Mesenchymal stem cell (in vitro differentiated cells and primary cell): ENCODE results near the gene BABAM1.
A peak's percentile ranks its signal among the peaks of the same experiment; 100 is the strongest.

ENCODE experiments used
- DNase-seq: peaks from one replicate; pipeline ENCODE4 v3.0.0-alpha.2; 2013
- H2AFZ ChIP-seq: one replicate; pipeline ENCODE4 v1.6.1; 2013; ENCODE audit warnings: low read depth, mild to moderate bottlenecking, control low read depth, inconsistent platforms, low read length, moderate library complexity
- H2AK5ac ChIP-seq: 2 replicates; pipeline ENCODE4 v1.6.1; 2013; ENCODE audit warnings: low read length, moderate library complexity, mild to moderate bottlenecking, inconsistent platforms; ENCODE audit not compliant: severe bottlenecking
- H2BK120ac ChIP-seq: one replicate; pipeline ENCODE4 v1.6.1; 2013; ENCODE audit warnings: low read depth, mild to moderate bottlenecking, inconsistent platforms, low read length, moderate library complexity
- H2BK12ac ChIP-seq, 2 experiments: one replicate each; pipeline ENCODE4 v1.6.1; 2013; ENCODE audit warnings: inconsistent platforms in 2 of 2, low read length in 2 of 2, mild to moderate bottlenecking in 2 of 2, moderate library complexity in 2 of 2, control low read depth in 1 of 2
- H2BK15ac ChIP-seq: one replicate; pipeline ENCODE4 v1.6.1; 2013; ENCODE audit warnings: mild to moderate bottlenecking, low read depth, inconsistent platforms; ENCODE audit not compliant: poor library complexity, severe bottlenecking
- H2BK5ac ChIP-seq: 2 replicates; pipeline ENCODE4 v1.6.1; 2013; ENCODE audit warnings: low read depth, mild to moderate bottlenecking, low read length, control low read depth, inconsistent platforms; ENCODE audit not compliant: poor library complexity, severe bottlenecking
- H3K14ac ChIP-seq, 2 experiments: one replicate each; pipeline ENCODE4 v1.6.1; 2013; ENCODE audit warnings: inconsistent platforms in 2 of 2, low read length in 2 of 2, control low read depth in 1 of 2, mild to moderate bottlenecking in 1 of 2, moderate library complexity in 1 of 2
- H3K18ac ChIP-seq, 2 experiments: one replicate each; pipeline ENCODE4 v1.6.1; 2013; ENCODE audit warnings: inconsistent platforms in 2 of 2, low read length in 2 of 2, control low read depth in 1 of 2, low read depth in 1 of 2, mild to moderate bottlenecking in 1 of 2
- H3K23ac ChIP-seq, 2 experiments: one replicate each; pipeline ENCODE4 v1.6.1; 2013; ENCODE audit warnings: inconsistent platforms in 2 of 2, low read length in 2 of 2, mild to moderate bottlenecking in 2 of 2, moderate library complexity in 2 of 2, control low read depth in 1 of 2
- H3K27ac ChIP-seq: 2 replicates; pipeline ENCODE4 v1.5.1; 2013; ENCODE audit warnings: mild to moderate bottlenecking, moderate library complexity, low read length, control low read depth, inconsistent platforms; ENCODE audit not compliant: poor library complexity, severe bottlenecking
- H3K27me3 ChIP-seq, 2 experiments: 2 replicates each; pipeline versions ENCODE4 v1.6.1 to v1.7.0; 2013; ENCODE audit warnings: low read length in 2 of 2, mild to moderate bottlenecking in 2 of 2, moderate library complexity in 2 of 2, control low read depth in 1 of 2, inconsistent platforms in 1 of 2; ENCODE audit not compliant: control insufficient read depth in 1 of 2, insufficient read depth in 1 of 2
- H3K36me3 ChIP-seq, 2 experiments: 2 replicates each; pipeline versions ENCODE4 v1.6.1 to v1.7.0; 2013; ENCODE audit warnings: low read length in 2 of 2, control low read depth in 1 of 2, inconsistent platforms in 1 of 2, low read depth in 1 of 2, mild to moderate bottlenecking in 1 of 2; ENCODE audit not compliant: insufficient read depth in 2 of 2, control insufficient read depth in 1 of 2
- H3K4ac ChIP-seq, 2 experiments: one replicate each; pipeline ENCODE4 v1.6.1; 2013; ENCODE audit warnings: inconsistent platforms in 2 of 2, low read length in 2 of 2, mild to moderate bottlenecking in 2 of 2, moderate library complexity in 2 of 2, control low read depth in 1 of 2, low read depth in 1 of 2
- H3K4me1 ChIP-seq: 2 replicates; pipeline ENCODE4 v1.6.1; 2013; ENCODE audit warnings: low read depth, low read length, control low read depth; ENCODE audit not compliant: control insufficient read depth, insufficient read depth
- H3K4me2 ChIP-seq: 2 replicates; pipeline ENCODE4 v1.6.1; 2013; ENCODE audit warnings: low read length, mild to moderate bottlenecking, inconsistent platforms; ENCODE audit not compliant: poor library complexity, severe bottlenecking
- H3K4me3 ChIP-seq, 2 experiments: 2 replicates each; pipeline versions ENCODE4 v1.5.1 to v1.7.0; 2013; ENCODE audit warnings: low read length in 2 of 2, mild to moderate bottlenecking in 2 of 2, control low read depth in 1 of 2, low read depth in 1 of 2; ENCODE audit not compliant: insufficient read depth in 1 of 2
- H3K79me1 ChIP-seq: replicated peaks from 2 replicates; pipeline ENCODE4 v1.6.1; 2013; ENCODE audit warnings: mild to moderate bottlenecking, control low read depth, low read length, inconsistent platforms; ENCODE audit not compliant: poor library complexity, severe bottlenecking
- H3K9ac ChIP-seq: 2 replicates; pipeline ENCODE4 v1.7.0; 2013; ENCODE audit warnings: mild to moderate bottlenecking, low read length, moderate library complexity
- H3K9me3 ChIP-seq: 2 replicates; pipeline ENCODE4 v1.7.0; 2013; ENCODE audit warnings: mild to moderate bottlenecking, low read length; ENCODE audit not compliant: control insufficient read depth
- H4K8ac ChIP-seq: one replicate; pipeline ENCODE4 v1.6.1; 2013; ENCODE audit warnings: inconsistent platforms, mild to moderate bottlenecking, low read length, moderate library complexity
- H4K91ac ChIP-seq: one replicate; pipeline ENCODE4 v1.6.1; 2013; ENCODE audit warnings: mild to moderate bottlenecking, low read length, inconsistent platforms
- WGBS: methylation state at CpG from one replicate; pipeline ENCODE4 v1.1.7; 2013; ENCODE audit warnings: mixed read lengths; 5-methylcytosine and 5-hydroxymethylcytosine counted together

The BABAM1 gene

GRCh38 chr19:17243830-17244617 is 23.2 kb upstream of the BABAM1 start:
- H3K4ac ChIP-seq = peak overlapping the region; percentile 98 to 99
- peak overlapping the region; percentile 94 for H2BK15ac ChIP-seq
- H3K36me3 ChIP-seq = peaks cover 0 to 17% of the 10 kb centered on the region in 2 experiments
- H3K4me2 ChIP-seq = peak overlapping the region; percentile 49
- H3K23ac ChIP-seq = peak overlapping the region in 1 of 2 experiments; percentile 94
- no peak overlapping the region for H2AFZ ChIP-seq
- H3K14ac ChIP-seq = peak overlapping the region; percentile 66 to 80
- peak overlapping the region; percentile 93 for H2BK120ac ChIP-seq
- H3K27me3 ChIP-seq = no peaks in the 10 kb centered on the region
- no peaks in the 10 kb centered on the region for H3K9me3 ChIP-seq
- H3K27ac ChIP-seq = peak overlapping the region; percentile 55
- H3K9ac ChIP-seq = peak overlapping the region; percentile 79
- no peak overlapping the region for H2BK12ac ChIP-seq
- DNase-seq = peak; percentile 54
- H3K79me1 ChIP-seq = peaks cover 7% of the 10 kb centered on the region
- peak overlapping the region; percentile 90 to 92 for H3K4me3 ChIP-seq
- peak overlapping the region; percentile 85 to 98 for H3K18ac ChIP-seq
- peak overlapping the region; percentile 53 for H4K8ac ChIP-seq
- H2AK5ac ChIP-seq = peak overlapping the region; percentile 21
- peak overlapping the region; percentile 90 for H4K91ac ChIP-seq
- H2BK5ac ChIP-seq = no peak overlapping the region
- H3K4me1 ChIP-seq = peaks cover 47% of the 10 kb centered on the region
- whole genome bisulfite sequencing = under 1% methylated on average over 33 of the region's 52 CpGs

- peak overlapping the region; percentile 80 to 84 for H3K14ac ChIP-seq
- peak overlapping the region in 1 of 2 experiments; percentile 99 for H3K23ac ChIP-seq
- H2BK15ac ChIP-seq = peak overlapping the region; percentile 94
- H3K4me2 ChIP-seq = peak overlapping the region; percentile 49
- peak overlapping the region; percentile 93 for H2BK120ac ChIP-seq
- 1% methylated on average over 62 of the region's 100 CpGs for WGBS
- peak overlapping the region; percentile 5 for H2AK5ac ChIP-seq
- H4K8ac ChIP-seq = peak overlapping the region; percentile 43
- H3K4me1 ChIP-seq = peaks cover 53% of the 10 kb centered on the region
- no peak for DNase-seq
- H3K4me3 ChIP-seq = peak overlapping the region; percentile 90 to 92
- H4K91ac ChIP-seq = peak overlapping the region; percentile 90
- no peaks in the 10 kb centered on the region for H3K9me3 ChIP-seq
- peaks cover 0 to 16% of the 10 kb centered on the region in 2 experiments for H3K36me3 ChIP-seq
- H3K27me3 ChIP-seq = no peaks in the 10 kb centered on the region
- H2BK5ac ChIP-seq = peak overlapping the region; percentile 1
- peak overlapping the region; percentile 98 to 99 for H3K4ac ChIP-seq
- peak overlapping the region; percentile 79 for H3K9ac ChIP-seq
- peak overlapping the region; percentile 22 for H3K27ac ChIP-seq
- H3K18ac ChIP-seq = peak overlapping the region; percentile 85 to 98
- H2BK12ac ChIP-seq = peak overlapping the region; percentile 5 to 11
- H3K79me1 ChIP-seq = peaks cover 6% of the 10 kb centered on the region
- no peak overlapping the region for H2AFZ ChIP-seq
Observed at GRCh38 chr19:17244618-17245534, 22.4 kb upstream of the BABAM1 start.

GRCh38 chr19:17245535-17245984 is 21.7 kb upstream of the BABAM1 start, which contains the start of gene NR2F6:
Gene NR2F6 (minus strand): TSS chr19:17245919. CDS start chr19:17245220, 699 bp downstream.
- Histone ChIP-seq H3K4ac (peak within 1 kb of the TSS; percentile 98 to 99), H2BK120ac (peak within 1 kb of the TSS; percentile 93), H3K27me3 (no peaks in the 10 kb centered on the region), H3K18ac (peak within 1 kb of the TSS; percentile 85 to 99), H3K79me1 (peaks cover 2% of the 10 kb centered on the region), H2AFZ (no peak within 1 kb of the TSS), H3K36me3 (peaks cover 0 to 9% of the 10 kb centered on the region in 2 experiments), H3K27ac (peak within 1 kb of the TSS; percentile 90), H2BK5ac (peak within 1 kb of the TSS; percentile 67), H2BK15ac (peak within 1 kb of the TSS; percentile 94), H3K4me2 (peak within 1 kb of the TSS; percentile 57), H2AK5ac (peak within 1 kb of the TSS; percentile 5), H3K4me3 (peak within 1 kb of the TSS; percentile 90 to 92), H2BK12ac (peak within 1 kb of the TSS; percentile 57 to 94), H3K9ac (peak within 1 kb of the TSS; percentile 79), H4K91ac (peak within 1 kb of the TSS; percentile 95), H3K23ac (peak within 1 kb of the TSS in 1 of 2 experiments; percentile 99), H3K4me1 (peaks cover 52% of the 10 kb centered on the region), H3K9me3 (no peaks in the 10 kb centered on the region), H3K14ac (peak within 1 kb of the TSS; percentile 80 to 84), H4K8ac (peak within 1 kb of the TSS; percentile 67)
- 1% methylated on average over 15 of the region's 72 CpGs for WGBS
- DNase-seq = no peak
